Measurements from ENCODE around the gene PRUNE2.

PRUNE2 gene

GRCh38 chr9:76916231-76916630 is 10.3 kb upstream of the PRUNE2 start:
- H3K4me3 ChIP-seq (ENCODE audit: control insufficient read depth, low read depth, low read length), result no peak overlapping the region
- TF ChIP-seq, protein P1, sequence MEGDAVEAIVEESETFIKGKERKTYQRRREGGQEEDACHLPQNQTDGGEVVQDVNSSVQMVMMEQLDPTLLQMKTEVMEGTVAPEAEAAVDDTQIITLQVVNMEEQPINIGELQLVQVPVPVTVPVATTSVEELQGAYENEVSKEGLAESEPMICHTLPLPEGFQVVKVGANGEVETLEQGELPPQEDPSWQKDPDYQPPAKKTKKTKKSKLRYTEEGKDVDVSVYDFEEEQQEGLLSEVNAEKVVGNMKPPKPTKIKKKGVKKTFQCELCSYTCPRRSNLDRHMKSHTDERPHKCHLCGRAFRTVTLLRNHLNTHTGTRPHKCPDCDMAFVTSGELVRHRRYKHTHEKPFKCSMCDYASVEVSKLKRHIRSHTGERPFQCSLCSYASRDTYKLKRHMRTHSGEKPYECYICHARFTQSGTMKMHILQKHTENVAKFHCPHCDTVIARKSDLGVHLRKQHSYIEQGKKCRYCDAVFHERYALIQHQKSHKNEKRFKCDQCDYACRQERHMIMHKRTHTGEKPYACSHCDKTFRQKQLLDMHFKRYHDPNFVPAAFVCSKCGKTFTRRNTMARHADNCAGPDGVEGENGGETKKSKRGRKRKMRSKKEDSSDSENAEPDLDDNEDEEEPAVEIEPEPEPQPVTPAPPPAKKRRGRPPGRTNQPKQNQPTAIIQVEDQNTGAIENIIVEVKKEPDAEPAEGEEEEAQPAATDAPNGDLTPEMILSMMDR (conservative IDR thresholded peaks at IDR 0.05; ENCODE audit: control insufficient read depth, insufficient read depth, low read depth, low read length), result no peak
- no peak for DNase-seq (ENCODE audit: low read depth)

GRCh38 chr9:76913467-76913866 is 7.6 kb upstream of the PRUNE2 start:
- no peak overlapping the region for H3K4me3 ChIP-seq (ENCODE audit: control insufficient read depth, low read depth, low read length)
- DNase-seq (ENCODE audit: low read depth), result no peak
- TF ChIP-seq, protein P1 (conservative IDR thresholded peaks at IDR 0.05; ENCODE audit: control insufficient read depth, insufficient read depth, low read depth, low read length), result no peak

DNA sequence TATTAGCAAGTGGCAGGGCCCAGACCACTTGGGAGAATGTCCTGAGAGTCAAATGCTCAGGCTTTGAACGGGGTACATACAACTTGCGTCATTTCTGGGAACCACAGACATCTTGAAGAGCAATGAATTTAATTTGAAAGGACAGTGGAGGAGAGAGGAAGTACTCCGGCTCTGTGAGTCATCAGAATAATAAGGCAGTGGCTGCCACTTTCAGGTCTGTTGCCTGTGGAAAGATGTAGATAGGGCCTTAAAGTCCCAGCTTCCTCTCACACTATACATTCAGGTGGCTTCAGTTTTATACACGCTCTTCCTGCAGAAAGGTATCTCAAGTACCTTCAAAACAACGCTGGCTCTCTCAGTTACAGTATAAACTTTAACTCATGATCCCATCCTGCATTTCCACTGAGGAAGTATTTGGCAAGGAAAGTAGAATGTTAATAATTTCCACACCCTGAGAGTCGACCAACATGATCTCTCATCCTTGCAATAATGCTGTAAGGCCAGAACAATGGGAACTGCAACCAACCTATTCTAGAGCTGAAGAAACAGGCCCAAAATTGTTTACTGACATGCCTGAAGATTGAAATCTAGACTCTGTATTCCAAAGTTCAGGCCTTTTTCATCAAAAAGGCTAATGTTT is 6.8 kb upstream of the PRUNE2 start:
- H3K4me3 ChIP-seq (ENCODE audit: control insufficient read depth, low read depth, low read length), result no peak overlapping the region

GRCh38 chr9:76911971-76912370 is 6.1 kb upstream of the PRUNE2 start:
- no peak overlapping the region for H3K4me3 ChIP-seq (ENCODE audit: control insufficient read depth, low read depth, low read length)
- TF ChIP-seq, protein P1 (conservative IDR thresholded peaks at IDR 0.05; ENCODE audit: control insufficient read depth, insufficient read depth, low read depth, low read length), result no peak
- DNase-seq (ENCODE audit: low read depth), result no peak

More for the DNA sequence above, 6.8 kb upstream of the PRUNE2 start:
- peak; percentile 90 for DNase-seq (ENCODE audit: low read depth)
- TF ChIP-seq, protein P1 (conservative IDR thresholded peaks at IDR 0.05; ENCODE audit: control insufficient read depth, insufficient read depth, low read depth, low read length), result no peak

GRCh38 chr9:76910861-76911260 is 4.9 kb upstream of the PRUNE2 start:
- no peak overlapping the region for H3K4me3 ChIP-seq (ENCODE audit: control insufficient read depth, low read depth, low read length)
- DNase-seq (ENCODE audit: low read depth), result no peak
- TF ChIP-seq, protein P1 (conservative IDR thresholded peaks at IDR 0.05; ENCODE audit: control insufficient read depth, insufficient read depth, low read depth, low read length), result no peak

- no peak for DNase-seq (ENCODE audit: low read depth)
- peak overlapping the region; percentile 32 for H3K4me3 ChIP-seq (ENCODE audit: control insufficient read depth, low read depth, low read length)
- TF ChIP-seq, protein P1 (conservative IDR thresholded peaks at IDR 0.05; ENCODE audit: control insufficient read depth, insufficient read depth, low read depth, low read length), result no peak
These were observed 697 bp upstream of the PRUNE2 start for GRCh38 chr9:76906647-76906975.

All from fibroblast of mammary gland (primary cell).